Measurements from ENCODE around the gene FFAR3.

FFAR3 gene

GRCh38 chr19:35345671-35346111, 12.6 kb upstream of the FFAR3 start:
- FAIRE-seq = peak; percentile 44
- no peak for TF ChIP-seq POLR2AphosphoS5 (IDR thresholded peaks at IDR 0.05; ENCODE audit: low read depth, low read length)
- TF ChIP-seq POLR2A (IDR thresholded peaks at IDR 0.05; ENCODE audit: low read depth, low read length) = peak; percentile 66
- no peak for TF ChIP-seq TAF1 (IDR thresholded peaks at IDR 0.05; ENCODE audit: borderline replicate concordance, low read depth, low read length)
- no peak for DNase-seq (ENCODE audit: insufficient read length)

- DNase-seq (ENCODE audit: insufficient read length) (peak; percentile 75), FAIRE-seq (no peak)
- TF ChIP-seq TAF1 (IDR thresholded peaks at IDR 0.05; ENCODE audit: borderline replicate concordance, low read depth, low read length) (no peak), POLR2A (IDR thresholded peaks at IDR 0.05; ENCODE audit: low read depth, low read length) (peak; percentile 68; the same call in 1 of the 2 replicates), POLR2AphosphoS5 (IDR thresholded peaks at IDR 0.05; ENCODE audit: low read depth, low read length) (peak; percentile 70)
Observed at GRCh38 chr19:35346193-35347052, 11.8 kb upstream of the FFAR3 start.

GRCh38 chr19:35347171-35347929, 10.9 kb upstream of the FFAR3 start, which contains the start of gene FFAR1:
Gene FFAR1, plus strand, starts transcription at chr19:35347902. Its CDS starts 3,650 bp downstream, at chr19:35351552.
- FAIRE-seq (peak; percentile 94), DNase-seq (ENCODE audit: insufficient read length) (peak; percentile 64)
- TF ChIP-seq POLR2AphosphoS5 (IDR thresholded peaks at IDR 0.05; ENCODE audit: low read depth, low read length) (peak; percentile 78), TAF1 (IDR thresholded peaks at IDR 0.05; ENCODE audit: borderline replicate concordance, low read depth, low read length) (no peak), POLR2A (IDR thresholded peaks at IDR 0.05; ENCODE audit: low read depth, low read length) (peak; percentile 63; the same call in 1 of the 2 replicates)

- DNase-seq (ENCODE audit: insufficient read length) (no peak), FAIRE-seq (no peak)
- no peak for TF ChIP-seq TAF1 (IDR thresholded peaks at IDR 0.05; ENCODE audit: borderline replicate concordance, low read depth, low read length)
- no peak for TF ChIP-seq POLR2AphosphoS5 (IDR thresholded peaks at IDR 0.05; ENCODE audit: low read depth, low read length)
- TF ChIP-seq POLR2A (IDR thresholded peaks at IDR 0.05; ENCODE audit: low read depth, low read length) = no peak
Observed at GRCh38 chr19:35347930-35348298, 10.3 kb upstream of the FFAR3 start.

- TF ChIP-seq TAF1 (IDR thresholded peaks at IDR 0.05; ENCODE audit: borderline replicate concordance, low read depth, low read length) (no peak), POLR2AphosphoS5 (IDR thresholded peaks at IDR 0.05; ENCODE audit: low read depth, low read length) (peak; percentile 54; the same call in 1 of the 2 replicates)
- DNase-seq (ENCODE audit: insufficient read length) = no peak
- FAIRE-seq = peak; percentile 24
Observed at GRCh38 chr19:35348911-35349611, 9.2 kb upstream of the FFAR3 start.

- DNase-seq (ENCODE audit: insufficient read length) = no peak
- TF ChIP-seq POLR2AphosphoS5 (IDR thresholded peaks at IDR 0.05; ENCODE audit: low read depth, low read length) (peak; percentile 50; the same call in 1 of the 2 replicates), TAF1 (IDR thresholded peaks at IDR 0.05; ENCODE audit: borderline replicate concordance, low read depth, low read length) (no peak), POLR2A (IDR thresholded peaks at IDR 0.05; ENCODE audit: low read depth, low read length) (peak; percentile 18)
- peak; percentile 85 for FAIRE-seq
Observed at GRCh38 chr19:35349614-35350521, 8.4 kb upstream of the FFAR3 start.

GRCh38 chr19:35350591-35350990, 7.7 kb upstream of the FFAR3 start:
- FAIRE-seq (no peak), DNase-seq (ENCODE audit: insufficient read length) (no peak)
- 0 out of 2 replicates have a peak, but pooled peaks have one; percentile 13 for TF ChIP-seq POLR2AphosphoS5 (IDR thresholded peaks at IDR 0.05; ENCODE audit: low read depth, low read length)
- no peak; the same call in 1 of the 2 replicates for TF ChIP-seq POLR2A (IDR thresholded peaks at IDR 0.05; ENCODE audit: low read depth, low read length)

- no peak for FAIRE-seq
- no peak for TF ChIP-seq POLR2A (IDR thresholded peaks at IDR 0.05; ENCODE audit: low read depth, low read length)
- no peak for TF ChIP-seq POLR2AphosphoS5 (IDR thresholded peaks at IDR 0.05; ENCODE audit: low read depth, low read length)
- TF ChIP-seq TAF1 (IDR thresholded peaks at IDR 0.05; ENCODE audit: borderline replicate concordance, low read depth, low read length) = no peak
- no peak for DNase-seq (ENCODE audit: insufficient read length)
Observed at GRCh38 chr19:35351411-35352176, 6.7 kb upstream of the FFAR3 start.

- no peak for DNase-seq (ENCODE audit: insufficient read length)
- no peak for FAIRE-seq
- TF ChIP-seq POLR2AphosphoS5 (IDR thresholded peaks at IDR 0.05; ENCODE audit: low read depth, low read length) (no peak), TAF1 (IDR thresholded peaks at IDR 0.05; ENCODE audit: borderline replicate concordance, low read depth, low read length) (no peak), POLR2A (IDR thresholded peaks at IDR 0.05; ENCODE audit: low read depth, low read length) (no peak)
Observed at GRCh38 chr19:35352177-35352447, 6.1 kb upstream of the FFAR3 start.

Measured in GM12892 (cell line).